ENCODE results near the gene EXOC4. TPM values are rescaled to one million over a fixed set of nuclear protein-coding genes. Genes with fewer than 3 reads are reported as not detected.

EXOC4 gene
- total and polyA plus RNA-seq, 2 of the 8 experiments (the other 6 are each of a cell fraction or from before 2014, with no cell fraction given) = 27.0 to 67.3 TPM

DNA sequence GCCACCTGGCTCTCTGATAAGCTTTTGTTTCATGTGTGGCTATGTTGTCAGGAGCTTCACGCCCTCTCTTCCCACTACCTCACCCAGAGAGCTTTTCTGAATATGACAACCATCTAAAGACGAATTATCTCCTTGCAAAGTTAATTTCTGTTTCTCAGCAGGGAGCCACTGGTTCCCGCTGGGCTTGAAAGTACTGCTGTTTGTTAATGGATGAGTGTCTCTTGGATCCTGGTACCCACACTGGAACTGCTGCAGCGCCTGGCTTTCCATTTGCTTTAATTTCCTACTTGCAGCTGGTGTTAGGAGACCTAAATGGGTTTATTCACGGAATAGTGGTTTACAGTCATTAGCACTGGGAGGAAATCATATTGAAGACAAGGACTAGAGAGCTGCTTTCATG, 606.4 kb downstream of the EXOC4 start:
- H2BK20ac ChIP-seq (ENCODE audit: low read length) = no peak overlapping the region
- no peaks in the 10 kb centered on the region for H3K79me2 ChIP-seq (ENCODE audit: control insufficient read depth in 1 of 2, insufficient read depth in 2 of 2, low read length in 2 of 2)
- no peak overlapping the region for H2AFZ ChIP-seq (ENCODE audit: low read length)
- H3K36me3 ChIP-seq (ENCODE audit: control insufficient read depth in 2 of 4, insufficient read depth in 4 of 4, low read length in 3 of 4) = no peaks in the 10 kb centered on the region
- no peak overlapping the region for H4K91ac ChIP-seq (replicated peaks; ENCODE audit: insufficient read length, low read length)
- no peak overlapping the region for H2BK5ac ChIP-seq (ENCODE audit: low read depth, low read length)
- no peak overlapping the region for H3K4ac ChIP-seq (replicated peaks; ENCODE audit: insufficient read length, low read depth, low read length)
- no peak overlapping the region for H2BK120ac ChIP-seq (replicated peaks; ENCODE audit: low read depth, low read length)
- H2AK5ac ChIP-seq (ENCODE audit: low read depth, low read length) = no peak overlapping the region
- no peak overlapping the region for H3K18ac ChIP-seq (ENCODE audit: extremely low read depth, low read length)
- no peaks in the 10 kb centered on the region for H3K27me3 ChIP-seq (replicated peaks in 1 of 4; ENCODE audit: control insufficient read depth in 3 of 4, extremely low read depth in 1 of 4, insufficient read depth in 3 of 4, low read length in 3 of 4)
- H3K23me2 ChIP-seq (ENCODE audit: low read depth, low read length) = no peaks in the 10 kb centered on the region
- peak in 1 of 2 experiments; percentile 21 for DNase-seq (ENCODE audit: low read depth in 1 of 2, low spot score in 2 of 2)
- H3K4me2 ChIP-seq (ENCODE audit: insufficient read depth in 1 of 2, low read depth in 2 of 2, low read length in 2 of 2) = no peak overlapping the region
- ChIA-PET CTCF (ENCODE audit: partially characterized antibody) (interaction anchor here (0.6 to 0.9 kb wide), 2 partner anchors 10 to 11 kb away, joined by 3 read pairs; no protein-coding TSS in a partner anchor), POLR2A (ENCODE audit: partially characterized antibody) (interaction anchor here (1.2 kb wide), 1 partner anchor 219 kb away, joined by 3 read pairs; no protein-coding TSS in a partner anchor)
- H3K4me3 ChIP-seq (ENCODE audit: extremely low read depth in 1 of 4, insufficient read depth in 2 of 4, low read depth in 3 of 4, low read length in 4 of 4) = no peak overlapping the region
- H3K56ac ChIP-seq (replicated peaks; ENCODE audit: insufficient read length, low read depth, low read length) = no peak overlapping the region
- 62% methylated on average over 5 of the region's 5 CpGs; no CpG with 5 or more reads in 1 of the 2 experiments for WGBS, 2 experiments (ENCODE audit: extremely low coverage in 1 of 2, insufficient coverage in 1 of 2, insufficient read length in 1 of 2, insufficient replicate concordance in 2 of 2, low coverage in 1 of 2, low lambda C conversion rate in 2 of 2, missing lambda C conversion rate in 1 of 2)
- peaks cover 0 to 1% of the 10 kb centered on the region in 2 experiments for H4K20me1 ChIP-seq (replicated peaks in 1 of 2; ENCODE audit: control insufficient read depth in 1 of 2, insufficient read depth in 2 of 2, low read length in 2 of 2)
- H3K9ac ChIP-seq (replicated peaks in 1 of 4; ENCODE audit: extremely low read depth in 1 of 4, low read depth in 3 of 4, low read length in 3 of 4) = no peak overlapping the region
- H3K14ac ChIP-seq (ENCODE audit: insufficient read length) = no peak overlapping the region
- no peaks in the 10 kb centered on the region for H3K79me1 ChIP-seq (ENCODE audit: low read depth, low read length)
- no peak overlapping the region for H4K5ac ChIP-seq (ENCODE audit: insufficient read length, low read depth, low read length)
- H3K9me3 ChIP-seq (ENCODE audit: insufficient read depth in 2 of 2, low read depth in 1 of 2, low read length in 1 of 2) = peaks cover 0 to 2% of the 10 kb centered on the region in 2 experiments; a peak in 1 of 4 replicates
- TF ChIP-seq NANOG (IDR thresholded peaks at IDR 0.05; ENCODE audit: insufficient read depth, low read depth, low read length, poor library complexity, severe bottlenecking) = peak; percentile 42
- TF ChIP-seq FOSL1 (IDR thresholded peaks at IDR 0.05; ENCODE audit: insufficient read depth, low read depth, low read length) = no peak
- peaks cover 0 to 4% (median 0%) of the 10 kb centered on the region in 4 experiments; a peak in 1 of 7 replicates for H3K4me1 ChIP-seq (replicated peaks in 1 of 4; ENCODE audit: control insufficient read depth in 3 of 4, insufficient read depth in 4 of 4, low read length in 3 of 4)
- no peak overlapping the region for H2BK15ac ChIP-seq (ENCODE audit: low read length)
- FAIRE-seq = no peak
- H3K23ac ChIP-seq (ENCODE audit: insufficient read length) = no peak overlapping the region
- no peak overlapping the region for H2BK12ac ChIP-seq (ENCODE audit: low read depth, low read length)
- no peak overlapping the region for H4K8ac ChIP-seq (ENCODE audit: extremely low read depth, insufficient read depth, low read length)
- no peak overlapping the region for H3K27ac ChIP-seq (ENCODE audit: low read depth, low read length)
